Brain microvascular endothelial cell (primary cell): ENCODE results near the gene SRPK3.

Experiments used
- DNase-seq: peaks from one replicate; pipeline ENCODE4 v3.0.0-alpha.2; 2020
- H3K27ac ChIP-seq: fragments of 250-450 bp; sonication (Bioruptor Pico); 2 replicates; pipeline ENCODE4 v1.5.1; 2020; ENCODE audit warnings: mild to moderate bottlenecking, moderate library complexity
- H3K27me3 ChIP-seq: fragments of 250-450 bp; sonication (Bioruptor Pico); replicated peaks from 2 replicates; pipeline ENCODE4 v1.5.1; 2020; ENCODE audit warnings: mild to moderate bottlenecking
- H3K36me3 ChIP-seq: fragments of 250-450 bp; sonication (Bioruptor Pico); replicated peaks from 2 replicates; pipeline ENCODE4 v1.5.1; 2020; ENCODE audit warnings: mild to moderate bottlenecking
- H3K4me3 ChIP-seq: 2 replicates; pipeline ENCODE4 v1.5.1; 2011; ENCODE audit warnings: low read depth, mild to moderate bottlenecking, control low read depth, low read length, moderate library complexity
- CTCF ChIP-seq: IDR thresholded peaks from 2 replicates; pipeline ENCODE4 v1.5.1; 2011; ENCODE audit warnings: low read depth, mild to moderate bottlenecking, moderate library complexity, low read length, control low read depth, inconsistent platforms; ENCODE audit errors: missing control alignments
- in situ Hi-C: cut with HindIII; loops from 2 replicates; pipeline ENCODE4 v1.10.0; 2017; ENCODE audit warnings: low sequenced_read_pairs, low pct_ligation_motif_present

SRPK3 gene

GRCh38 chrX:153784325-153784967 is 3.6 kb downstream of the SRPK3 start:
- DNase-seq, result no peak
- no peak overlapping the region for H3K27ac ChIP-seq
- no peaks in the 10 kb centered on the region for H3K27me3 ChIP-seq
- in situ Hi-C loops, result no loop called here
- TF ChIP-seq CTCF, result no peak
- H3K4me3 ChIP-seq, result no peak overlapping the region
- no peaks in the 10 kb centered on the region for H3K36me3 ChIP-seq

GRCh38 chrX:153786669-153787068 is 5.8 kb downstream of the SRPK3 start:
- in situ Hi-C loops, result no loop called here
- peaks cover 2% of the 10 kb centered on the region for H3K36me3 ChIP-seq
- no peak overlapping the region for H3K4me3 ChIP-seq
- no peak overlapping the region for H3K27ac ChIP-seq
- no peak for TF ChIP-seq CTCF
- H3K27me3 ChIP-seq, result no peaks in the 10 kb centered on the region
- DNase-seq, result no peak

GRCh38 chrX:153789654-153790053 is 8.8 kb downstream of the SRPK3 start:
- peaks cover 2% of the 10 kb centered on the region for H3K36me3 ChIP-seq
- TF ChIP-seq CTCF, result no peak
- in situ Hi-C loops, result no loop called here
- H3K27me3 ChIP-seq, result no peaks in the 10 kb centered on the region
- no peak overlapping the region for H3K4me3 ChIP-seq
- no peak for DNase-seq
- H3K27ac ChIP-seq, result no peak overlapping the region

GRCh38 chrX:153791104-153791852 is 10.4 kb downstream of the SRPK3 start:
- Histone ChIP-seq H3K36me3 (peaks cover 5% of the 10 kb centered on the region), H3K4me3 (no peak overlapping the region), H3K27me3 (no peaks in the 10 kb centered on the region), H3K27ac (no peak overlapping the region)
- no peak for DNase-seq
- in situ Hi-C loops, result no loop called here
- TF ChIP-seq CTCF, result no peak

GRCh38 chrX:153792368-153792767 is 11.5 kb downstream of the SRPK3 start:
- Histone ChIP-seq H3K27me3 (no peaks in the 10 kb centered on the region), H3K36me3 (peaks cover 5% of the 10 kb centered on the region), H3K4me3 (no peak overlapping the region), H3K27ac (no peak overlapping the region)
- TF ChIP-seq CTCF, result no peak
- no peak for DNase-seq
- in situ Hi-C loops, result no loop called here
